A549 (cell line): Measurements from ENCODE around the gene TMEM214.

Experiments used
- EP300 ChIP-seq, 2 experiments: fragments of >200 bp; sonication (Bioruptor Twin); formaldehyde crosslinking; IDR thresholded peaks; 2 replicates in 1 of 2; 3 replicates in 1 of 2; pipeline ENCODE4 v1.6.1; 2016 to 2017
- ESRRA ChIP-seq: fragments of 150-350 bp; IDR thresholded peaks from 2 replicates; pipeline ENCODE4 v1.6.1; 2014; ENCODE audit warnings: mild to moderate bottlenecking, low read length, borderline replicate concordance
- JUN ChIP-seq, 2 experiments: fragments of >200 bp; sonication (Bioruptor Twin); formaldehyde crosslinking; IDR thresholded peaks; 2 replicates in 1 of 2; 3 replicates in 1 of 2; pipeline ENCODE4 v1.6.1; 2016 to 2017
- KDM5A ChIP-seq: fragments of 200-600 bp; sonication (generic); IDR thresholded peaks from 2 replicates; pipeline ENCODE4 v1.6.1; 2016; ENCODE audit warnings: antibody characterized with exemption, mild to moderate bottlenecking
- POLR2A ChIP-seq: IDR thresholded peaks from 2 replicates; pipeline ENCODE4 v1.6.1; 2012; ENCODE audit warnings: mild to moderate bottlenecking, low read length
- SMC3 ChIP-seq: fragments of >200 bp; sonication (Bioruptor Twin); formaldehyde crosslinking; IDR thresholded peaks from 3 replicates; pipeline ENCODE4 v1.6.1; 2018; ENCODE audit warnings: inconsistent platforms
- TF ChIP-seq, protein P1 (sequence below): fragments of >200 bp; sonication (Bioruptor Twin); formaldehyde crosslinking; IDR thresholded peaks from 3 replicates; pipeline ENCODE4 v1.5.1; 2016

GRCh38 chr2:27058210-27058609 lies 25.4 kb downstream of the TMEM214 start:
- TF ChIP-seq, protein P1, sequence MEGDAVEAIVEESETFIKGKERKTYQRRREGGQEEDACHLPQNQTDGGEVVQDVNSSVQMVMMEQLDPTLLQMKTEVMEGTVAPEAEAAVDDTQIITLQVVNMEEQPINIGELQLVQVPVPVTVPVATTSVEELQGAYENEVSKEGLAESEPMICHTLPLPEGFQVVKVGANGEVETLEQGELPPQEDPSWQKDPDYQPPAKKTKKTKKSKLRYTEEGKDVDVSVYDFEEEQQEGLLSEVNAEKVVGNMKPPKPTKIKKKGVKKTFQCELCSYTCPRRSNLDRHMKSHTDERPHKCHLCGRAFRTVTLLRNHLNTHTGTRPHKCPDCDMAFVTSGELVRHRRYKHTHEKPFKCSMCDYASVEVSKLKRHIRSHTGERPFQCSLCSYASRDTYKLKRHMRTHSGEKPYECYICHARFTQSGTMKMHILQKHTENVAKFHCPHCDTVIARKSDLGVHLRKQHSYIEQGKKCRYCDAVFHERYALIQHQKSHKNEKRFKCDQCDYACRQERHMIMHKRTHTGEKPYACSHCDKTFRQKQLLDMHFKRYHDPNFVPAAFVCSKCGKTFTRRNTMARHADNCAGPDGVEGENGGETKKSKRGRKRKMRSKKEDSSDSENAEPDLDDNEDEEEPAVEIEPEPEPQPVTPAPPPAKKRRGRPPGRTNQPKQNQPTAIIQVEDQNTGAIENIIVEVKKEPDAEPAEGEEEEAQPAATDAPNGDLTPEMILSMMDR = no peak
- TF ChIP-seq EP300 (IDR thresholded peaks at IDR 0.05) = no peak
- TF ChIP-seq SMC3 = no peak
- no peak for TF ChIP-seq JUN (IDR thresholded peaks at IDR 0.05)
- TF ChIP-seq POLR2A = no peak
- no peak for TF ChIP-seq KDM5A
- TF ChIP-seq ESRRA = no peak
